HG03280 (cell line): ENCODE data around the gene PNCK.
"Not testable (repeated sequence)": the region's sequence is repeated elsewhere in the genome, so short reads cannot be mapped to it uniquely, and the experiment has no call there.

Source experiments
- ATAC-seq: cut with Tn5 transposase; IDR thresholded peaks from one replicate; pipeline ENCODE4 v1.9.1; 2021; ENCODE audit warnings: mild to moderate bottlenecking, moderate library complexity; ENCODE audit not compliant: unreplicated experiment

PNCK gene

GRCh38 chrX:153686711-153687110, 13.1 kb upstream of the PNCK start:
- ATAC-seq: no peak

GRCh38 chrX:153685751-153686696, 12.4 kb upstream of the PNCK start:
- no peak for ATAC-seq

GRCh38 chrX:153685156-153685536, 11.5 kb upstream of the PNCK start:
- no peak for ATAC-seq

- no peak for ATAC-seq
Measured at GRCh38 chrX:153684467-153685155, 11.0 kb upstream of the PNCK start.

- ATAC-seq: not testable (repeated sequence)
Measured at GRCh38 chrX:153683486-153683885, 9.9 kb upstream of the PNCK start.

- no peak for ATAC-seq
Measured at GRCh38 chrX:153681175-153681574, 7.6 kb upstream of the PNCK start.

GRCh38 chrX:153674219-153674851, 722 bp upstream of the PNCK start:
- ATAC-seq: no peak

- ATAC-seq: no peak
Measured at GRCh38 chrX:153672531-153673427, 834 bp downstream of the PNCK start.

- no peak for ATAC-seq
Measured at GRCh38 chrX:153671589-153672530, 1.8 kb downstream of the PNCK start.

GRCh38 chrX:153670748-153671588, 2.6 kb downstream of the PNCK start:
- ATAC-seq: no peak

GRCh38 chrX:153669901-153670731, 3.5 kb downstream of the PNCK start:
- ATAC-seq: no peak

- ATAC-seq: no peak
Measured at GRCh38 chrX:153669174-153669890, 4.3 kb downstream of the PNCK start.

GRCh38 chrX:153668423-153669173, 5.0 kb downstream of the PNCK start:
- ATAC-seq: no peak

- peak; percentile 64 for ATAC-seq
Measured at GRCh38 chrX:153667956-153668396, 5.6 kb downstream of the PNCK start.

- no peak for ATAC-seq
Measured at GRCh38 chrX:153667281-153667955, 6.2 kb downstream of the PNCK start.
